ENCODE results near the gene ASGR2.

ASGR2 gene

GRCh38 chr17:7058831-7059447 is 55.7 kb downstream of the ASGR2 start:
- no peak for DNase-seq

- DNase-seq: peak in 1 of 2 experiments; percentile 7
Observed at GRCh38 chr17:7056386-7056785, 58.2 kb downstream of the ASGR2 start.

All from SW 1271 (cell line).